ENCODE measurements around the gene ENTHD1.

- TF ChIP-seq RAD21 (conservative IDR thresholded peaks at IDR 0.05) (no peak), POLR2AphosphoS5 (IDR thresholded peaks at IDR 0.05) (no peak), CTCF (IDR thresholded peaks at IDR 0.05; ENCODE audit: poor library complexity, severe bottlenecking) (no peak), EZH2 (IDR thresholded peaks at IDR 0.05; ENCODE audit: borderline replicate concordance, insufficient read depth, low read length, poor library complexity, severe bottlenecking) (no peak), REST (IDR thresholded peaks at IDR 0.05; ENCODE audit: borderline replicate concordance) (no peak)
Measured at GRCh38 chr22:39917776-39918495, 24.4 kb upstream of the ENTHD1 start.
